GF-D8 (cell line): ENCODE measurements around the gene CNDP2.

Source experiments
- DNase-seq: peaks from one replicate; lab custom pipeline; 2025; lab: John Stamatoyannopoulos, UW

The CNDP2 gene

DNA sequence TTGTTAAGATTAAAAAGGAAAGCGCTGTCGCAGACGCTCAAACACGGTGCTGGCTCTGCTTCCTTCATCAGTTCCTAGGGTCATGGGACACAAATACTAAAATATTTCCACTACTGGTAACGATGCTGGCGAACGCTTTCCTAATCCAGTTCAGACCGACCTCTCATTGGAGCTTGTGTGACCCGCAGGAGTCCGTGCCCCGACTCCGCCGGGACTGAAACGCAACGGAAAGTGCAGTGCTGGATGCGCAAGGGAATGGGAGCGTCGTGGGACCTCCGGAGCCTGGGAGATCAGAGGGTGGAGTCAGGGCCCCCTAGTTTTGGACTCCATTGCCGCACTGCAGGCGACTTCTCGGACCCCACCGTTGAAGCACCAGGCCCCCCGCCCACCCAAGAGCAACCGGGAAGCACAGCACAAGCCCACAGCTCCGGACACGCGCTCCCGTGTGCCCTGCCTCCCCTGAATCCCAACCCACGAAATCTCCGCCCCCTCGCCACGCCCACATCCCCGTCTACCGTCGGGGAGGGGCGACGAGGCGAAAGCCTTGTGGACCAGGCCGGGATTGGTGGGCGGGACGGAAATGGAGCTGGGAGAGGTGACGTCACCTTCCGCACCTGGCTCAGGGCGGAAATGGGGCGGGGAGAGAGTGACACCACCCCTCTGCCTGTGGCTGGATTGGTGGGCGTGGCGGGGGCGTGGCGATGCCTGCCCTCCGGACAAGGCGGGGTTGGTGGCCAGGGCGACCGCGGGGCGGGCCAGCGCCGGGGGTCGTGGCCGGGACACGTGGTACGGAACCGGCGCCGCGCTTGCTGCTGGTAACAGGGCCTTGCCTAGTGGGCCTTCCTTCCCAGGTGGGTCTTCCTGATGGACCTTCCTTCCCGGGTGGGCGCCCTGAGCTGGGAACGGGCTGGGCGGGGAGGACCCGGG lies at the start of gene CNDP2:
CNDP2 (plus strand) TSS at position 783 of the 927 bp plus-strand sequence. CDS start 3,611 bp downstream, outside the sequence.
- DNase-seq = peak; percentile 99

DNA sequence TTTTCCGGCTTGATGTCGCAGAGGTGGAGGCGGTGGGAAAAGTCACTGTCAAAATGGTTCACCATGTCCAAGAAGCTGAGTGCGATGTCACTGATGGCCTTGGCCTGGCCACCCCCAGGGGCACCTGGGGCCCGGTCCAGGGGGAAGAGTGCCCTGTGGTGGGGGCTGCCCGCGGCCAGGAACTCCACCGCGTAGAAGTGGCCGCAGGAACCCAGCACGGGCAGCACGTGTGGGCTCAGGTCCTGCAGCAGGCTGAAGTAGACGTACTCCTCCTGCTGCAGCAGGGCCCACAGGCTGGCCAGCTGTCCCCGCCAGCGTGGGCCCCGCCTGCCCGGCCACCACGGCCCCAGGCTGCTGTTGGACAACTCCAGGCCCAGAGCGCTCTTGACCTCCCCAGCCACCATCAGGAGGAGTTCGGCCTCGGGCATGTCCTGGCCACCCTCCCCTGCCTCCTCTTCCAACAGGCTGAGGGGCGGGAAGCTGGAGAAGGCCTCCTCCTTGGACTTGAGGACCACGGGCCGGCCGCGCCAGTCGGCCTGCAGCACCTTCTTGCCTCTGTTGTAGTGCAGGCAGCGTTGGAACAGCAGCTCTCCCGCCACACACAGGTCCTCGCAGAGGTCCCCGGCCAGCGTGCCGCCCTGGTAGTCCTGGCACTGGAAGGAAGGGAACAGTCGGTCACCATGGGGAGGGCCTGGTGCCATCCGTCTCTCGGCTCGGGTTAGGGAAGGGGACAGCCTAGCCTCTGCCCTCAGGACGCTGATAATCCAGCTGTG lies 49.3 kb upstream of the CNDP2 start:
- no peak for DNase-seq

- DNase-seq = no peak
These were observed 48.6 kb upstream of the CNDP2 start for GRCh38 chr18:74447404-74448152.

DNA sequence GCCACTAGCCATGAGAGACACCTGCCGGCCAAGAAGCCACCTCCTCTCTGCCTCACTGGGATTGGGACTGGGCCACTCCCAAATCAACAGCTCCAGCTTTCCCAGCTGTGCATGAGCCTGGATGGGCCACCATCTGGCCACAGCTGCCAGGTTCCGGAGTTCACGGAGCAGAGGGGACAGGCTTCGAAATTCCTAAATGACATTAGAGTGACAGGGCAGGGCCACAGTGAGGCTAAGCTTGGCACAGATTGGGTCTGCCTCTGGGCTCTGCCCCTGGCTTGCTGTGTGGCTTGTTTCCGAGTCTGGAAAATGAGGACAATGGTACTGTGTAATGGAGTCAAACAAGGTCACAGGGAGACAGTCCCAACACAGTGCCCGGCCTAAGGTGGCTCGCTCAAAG lies 45.5 kb upstream of the CNDP2 start:
- DNase-seq = no peak

GRCh38 chr18:74451148-74451547 lies 45.0 kb upstream of the CNDP2 start:
- no peak for DNase-seq

- no peak for DNase-seq
These were observed 43.1 kb upstream of the CNDP2 start for GRCh38 chr18:74453016-74453566.

DNA sequence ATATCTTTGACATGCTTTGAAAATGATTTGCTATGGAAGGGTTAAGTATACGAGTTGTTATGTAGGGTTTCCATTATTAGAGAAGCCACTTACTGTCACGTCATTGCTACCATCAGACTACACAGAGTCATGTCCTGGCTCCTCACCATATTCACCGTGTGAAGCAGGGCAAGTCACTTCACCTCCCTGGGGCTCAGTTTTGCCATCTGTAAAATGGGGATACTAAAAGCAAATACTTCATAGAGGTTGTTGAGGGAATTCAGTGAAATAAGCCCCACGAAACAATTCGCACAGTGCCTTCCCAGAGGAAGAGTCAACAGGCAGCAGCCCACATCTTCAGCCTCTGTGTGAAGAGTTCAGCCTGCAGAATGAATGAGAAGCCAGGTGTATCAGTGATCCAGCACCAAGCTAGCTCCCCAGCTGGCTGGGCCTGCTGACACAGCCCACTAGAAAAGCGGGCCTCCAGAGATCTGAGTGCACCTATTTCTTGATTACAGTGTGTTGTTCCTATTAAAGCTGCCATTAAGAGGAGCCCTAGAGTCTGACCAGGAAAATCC lies 42.4 kb upstream of the CNDP2 start:
- DNase-seq = no peak

DNA sequence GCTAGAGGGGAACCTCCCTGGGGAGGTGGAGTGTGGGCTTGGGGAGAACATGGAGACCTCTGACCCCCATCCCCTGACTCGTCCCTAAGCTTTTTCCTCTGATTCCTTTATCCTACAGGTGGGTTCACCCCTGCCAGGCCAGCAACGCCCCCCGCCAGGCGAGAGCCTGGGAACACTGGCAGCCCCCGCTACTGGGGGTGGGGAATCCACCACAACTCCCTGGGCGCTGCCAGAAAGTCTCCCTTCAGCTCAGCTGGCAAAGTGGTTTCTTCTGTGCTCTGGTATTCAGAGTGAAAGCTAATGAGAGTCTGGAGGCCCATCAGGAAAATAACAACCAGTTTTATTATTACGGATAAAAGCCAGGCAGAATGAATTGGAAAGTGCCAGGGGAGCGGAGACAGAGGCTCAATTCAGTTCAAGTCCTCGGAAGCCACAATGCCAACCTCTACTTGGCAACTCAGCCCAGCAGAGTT lies 41.8 kb upstream of the CNDP2 start:
- DNase-seq = no peak

DNA sequence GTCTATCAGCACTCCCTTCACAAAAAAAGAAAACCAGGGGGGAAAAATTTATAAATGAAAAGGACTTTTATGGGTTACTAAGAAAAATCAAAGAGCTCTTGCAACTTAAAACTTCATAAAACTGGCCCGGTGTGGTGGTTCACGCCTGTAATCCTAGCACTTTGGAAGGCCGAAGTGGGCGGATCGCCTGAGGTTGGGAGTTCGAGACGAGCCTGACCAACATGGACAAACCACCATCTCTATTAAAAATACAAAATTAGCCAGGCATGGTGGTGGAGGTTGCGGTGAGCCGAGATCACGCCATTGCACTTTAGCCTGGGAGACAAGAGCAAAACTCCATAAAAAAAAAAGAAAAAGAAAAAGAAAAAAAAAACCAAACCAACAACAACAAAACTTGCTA lies 40.8 kb upstream of the CNDP2 start:
- DNase-seq = no peak

GRCh38 chr18:74456017-74456348 lies 40.2 kb upstream of the CNDP2 start:
- DNase-seq = no peak

- DNase-seq = no peak
These were observed 39.7 kb upstream of the CNDP2 start for GRCh38 chr18:74456349-74457042.

GRCh38 chr18:74457043-74457724 lies 39.0 kb upstream of the CNDP2 start, which contains the start of gene DIPK1C:
Gene DIPK1C (minus strand): TSS chr18:74457308. CDS start chr18:74457259, 49 bp downstream.
- no peak for DNase-seq

- no peak for DNase-seq
These were observed 38.3 kb upstream of the CNDP2 start for GRCh38 chr18:74457725-74458421.

GRCh38 chr18:74459889-74460288 lies 36.3 kb upstream of the CNDP2 start:
- DNase-seq = no peak

- no peak for DNase-seq
These were observed 35.3 kb upstream of the CNDP2 start for GRCh38 chr18:74460825-74461224.

- DNase-seq = no peak
These were observed 32.9 kb upstream of the CNDP2 start for GRCh38 chr18:74463254-74463653.

DNA sequence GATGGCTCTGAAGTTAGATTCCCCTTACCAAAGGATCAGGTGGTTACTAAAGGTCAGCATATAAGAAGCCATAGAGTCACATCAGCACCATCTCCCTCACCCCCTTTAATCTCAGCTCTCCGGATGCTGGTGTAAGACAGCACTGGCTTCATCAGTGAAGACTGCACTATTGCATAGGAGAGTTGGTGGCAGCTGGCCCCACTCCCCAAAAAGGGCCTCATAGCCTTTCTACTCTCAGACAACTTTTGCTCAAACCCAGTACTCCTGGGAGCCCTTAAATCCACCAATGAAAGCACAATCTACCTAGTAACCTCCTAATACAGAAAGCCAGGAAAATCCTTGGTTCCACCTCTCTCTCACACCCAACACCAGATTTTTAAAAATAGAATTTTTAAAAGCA lies 32.2 kb upstream of the CNDP2 start:
- no peak for DNase-seq

- no peak for DNase-seq
These were observed 30.4 kb upstream of the CNDP2 start for GRCh38 chr18:74465775-74466174.

DNA sequence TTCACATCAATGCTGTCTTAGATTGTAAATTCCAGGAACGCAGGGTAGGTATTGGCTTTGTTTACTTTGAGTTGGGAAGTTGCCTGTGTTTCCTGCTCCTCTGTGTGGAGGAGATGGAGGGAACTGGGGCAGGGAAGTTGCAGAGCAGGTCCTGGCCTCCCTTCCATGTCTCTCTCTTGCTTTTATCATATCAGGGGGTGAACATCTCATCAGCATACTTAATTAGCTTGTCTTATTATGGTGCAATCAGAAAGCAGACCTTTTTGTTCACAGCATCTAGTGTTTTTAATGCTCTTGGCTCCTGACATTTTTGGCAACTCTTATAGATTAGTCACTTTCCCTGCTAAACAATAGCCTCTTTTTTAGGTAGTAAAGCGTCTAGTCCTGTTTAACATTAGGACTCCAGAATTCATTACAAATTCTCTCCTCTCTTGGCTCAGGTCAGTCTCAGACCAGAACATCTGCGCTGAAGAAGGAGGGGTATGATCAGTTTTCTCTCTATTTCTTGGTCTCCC lies 27.6 kb upstream of the CNDP2 start:
- no peak for DNase-seq

- no peak for DNase-seq
These were observed 23.9 kb upstream of the CNDP2 start for GRCh38 chr18:74472312-74472711.
